GM21576 (cell line): ENCODE data around the gene PPP6R3.
A peak's percentile ranks its signal among the peaks of the same experiment; 100 is the strongest.
"Not testable (repeated sequence)": the region's sequence is repeated elsewhere in the genome, so short reads cannot be mapped to it uniquely, and the experiment has no call there.

Source experiments
- ATAC-seq: cut with Tn5 transposase; IDR thresholded peaks from one replicate; pipeline ENCODE4 v1.9.1; 2021; ENCODE audit warnings: mild to moderate bottlenecking, moderate library complexity; ENCODE audit not compliant: unreplicated experiment

Gene PPP6R3

GRCh38 chr11:68460741-68461574 lies at the start of gene PPP6R3:
TSS of gene PPP6R3 (plus strand) at chr11:68460752. CDS start at chr11:68537665, 76,913 bp downstream.
- ATAC-seq, result peak; percentile 33

GRCh38 chr11:68411501-68411991 lies 49.0 kb upstream of the PPP6R3 start:
- ATAC-seq, result no peak

GRCh38 chr11:68412593-68413475 lies 47.7 kb upstream of the PPP6R3 start:
- no peak for ATAC-seq

- no peak for ATAC-seq
Measured at GRCh38 chr11:68413591-68413999, 47.0 kb upstream of the PPP6R3 start.

- no peak for ATAC-seq
Measured at GRCh38 chr11:68414496-68415221, 45.9 kb upstream of the PPP6R3 start.

GRCh38 chr11:68416070-68416578 lies 44.4 kb upstream of the PPP6R3 start:
- ATAC-seq, result no peak

GRCh38 chr11:68418648-68419047 lies 41.9 kb upstream of the PPP6R3 start:
- ATAC-seq, result no peak

GRCh38 chr11:68420171-68420570 lies 40.4 kb upstream of the PPP6R3 start:
- no peak for ATAC-seq

GRCh38 chr11:68423481-68423880 lies 37.1 kb upstream of the PPP6R3 start:
- ATAC-seq, result no peak

GRCh38 chr11:68424101-68424632 lies 36.4 kb upstream of the PPP6R3 start:
- no peak for ATAC-seq

GRCh38 chr11:68424981-68425865 lies 35.3 kb upstream of the PPP6R3 start:
- no peak for ATAC-seq

GRCh38 chr11:68425866-68426380 lies 34.6 kb upstream of the PPP6R3 start:
- ATAC-seq, result no peak

- ATAC-seq, result no peak
Measured at GRCh38 chr11:68429661-68430060, 30.9 kb upstream of the PPP6R3 start.

- no peak for ATAC-seq
Measured at GRCh38 chr11:68430384-68430783, 30.2 kb upstream of the PPP6R3 start.

GRCh38 chr11:68430801-68431200 lies 29.8 kb upstream of the PPP6R3 start:
- no peak for ATAC-seq

GRCh38 chr11:68431984-68432645 lies 28.4 kb upstream of the PPP6R3 start:
- no peak for ATAC-seq

GRCh38 chr11:68432874-68433273 lies 27.7 kb upstream of the PPP6R3 start:
- ATAC-seq, result no peak

GRCh38 chr11:68433541-68433940 lies 27.0 kb upstream of the PPP6R3 start:
- no peak for ATAC-seq

GRCh38 chr11:68434159-68434558 lies 26.4 kb upstream of the PPP6R3 start:
- ATAC-seq, result not testable (repeated sequence)
